Activated effector memory CD4-positive, alpha-beta T cell treated with anti-CD3 and anti-CD28 coated beads, Interleukin-2, amount 50 U/mL, for 16 hours (primary cell): ENCODE data around the gene HLA-DMA.

Experiments used
- DNase-seq: peaks from one replicate; pipeline ENCODE4 v3.0.0-alpha.2; 2020

The HLA-DMA gene

DNA sequence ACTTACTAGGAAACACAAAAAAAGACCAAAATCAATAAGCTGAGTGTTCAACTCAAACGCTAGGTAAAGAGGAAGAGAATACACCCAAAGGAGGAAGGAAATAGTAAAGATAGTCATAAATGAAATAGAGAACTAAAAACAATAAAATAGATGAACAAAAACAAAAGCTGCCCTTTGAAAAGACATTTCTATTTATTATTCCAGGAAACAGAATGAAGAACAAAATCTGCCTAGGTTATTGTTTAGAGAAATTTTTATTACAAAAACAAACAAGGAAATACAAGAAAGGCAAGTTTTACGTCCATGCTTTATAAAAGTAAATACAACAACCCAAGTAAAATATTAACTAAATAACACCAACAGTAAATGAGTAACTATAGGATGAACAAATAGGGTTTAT is 32.2 kb downstream of the HLA-DMA start:
- DNase-seq: no peak

- no peak for DNase-seq
Measured at GRCh38 chr6:32912951-32913350, 39.9 kb downstream of the HLA-DMA start.

- DNase-seq: no peak
Measured at GRCh38 chr6:32908897-32909296, 44.0 kb downstream of the HLA-DMA start.

DNA sequence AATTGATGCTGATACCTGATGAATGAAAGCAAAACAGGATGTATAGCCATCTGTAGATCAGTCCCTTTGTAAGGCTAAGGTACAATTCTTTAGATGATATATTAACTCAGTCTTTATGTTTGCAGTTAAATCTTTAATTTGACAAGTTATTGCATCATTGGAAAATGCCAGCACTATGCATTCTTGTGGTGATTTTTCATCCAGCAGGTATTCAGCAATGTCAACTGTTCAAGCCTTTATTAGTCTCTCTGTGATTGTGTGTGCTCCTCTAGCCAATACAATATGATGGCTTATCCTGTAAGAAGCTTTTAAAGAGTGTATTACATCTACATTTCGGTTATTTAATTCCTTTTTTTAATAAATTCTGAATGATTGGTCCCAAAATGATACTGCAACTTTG is 46.4 kb downstream of the HLA-DMA start:
- no peak for DNase-seq

DNA sequence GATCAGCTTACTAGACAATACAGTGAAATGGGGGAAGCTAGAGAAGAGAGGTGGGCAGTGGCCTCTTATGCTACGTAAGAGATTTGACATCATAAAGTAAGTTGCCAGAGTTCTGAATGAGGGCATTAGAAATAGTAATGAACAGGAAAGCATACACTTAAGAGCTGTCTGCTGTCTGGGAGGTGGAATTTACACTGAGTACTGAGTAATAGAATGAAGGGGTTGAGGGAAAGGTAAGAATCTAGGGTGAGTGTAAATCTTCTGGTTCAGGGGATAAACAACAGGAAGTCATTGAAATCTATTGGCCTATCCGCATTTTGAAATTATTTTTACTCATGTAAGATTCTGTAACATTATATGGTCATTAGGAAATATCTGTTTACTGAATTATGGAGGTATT is 47.8 kb downstream of the HLA-DMA start:
- no peak for DNase-seq

GRCh38 chr6:32903952-32904351 is 48.9 kb downstream of the HLA-DMA start:
- no peak for DNase-seq
